B cell (primary cell): ENCODE measurements around the gene S100A3. TPM values are rescaled to one million over a fixed set of nuclear protein-coding genes. Genes with fewer than 3 reads are reported as not detected.

Source experiments
- ATAC-seq: fragments of 200-7000 bp; cut with Tn5 transposase; one replicate; pipeline ENCODE4 v1.10.0; 2021; ENCODE audit warnings: low read depth, mild to moderate bottlenecking, moderate number of reproducible peaks, moderate library complexity
- CTCF ChIA-PET: fragments of 350-600 bp; sonication (Branson Sonifier 250); formaldehyde crosslinking; loops from one replicate; lab custom pipeline; 2021; ENCODE audit warnings: antibody characterized with exemption, inconsistent platforms; lab: Charles Lee
- POLR2A ChIA-PET: fragments of 350-600 bp; sonication (Branson Sonifier 250); formaldehyde crosslinking; loops from one replicate; lab custom pipeline; 2021; ENCODE audit warnings: antibody characterized with exemption; lab: Charles Lee
- DNase-seq: peaks from one replicate; pipeline ENCODE4 v3.0.0; 2013
- H2AFZ ChIP-seq: 2 replicates; pipeline ENCODE4 v1.6.1; 2012; ENCODE audit warnings: mild to moderate bottlenecking, low read depth, low read length; ENCODE audit not compliant: insufficient read depth, poor library complexity, severe bottlenecking
- H3K27ac ChIP-seq, 2 donors: 1 replicate in 1 of 2; 2 replicates in 1 of 2; pipeline ENCODE4 v1.5.1; 2012 to 2013; ENCODE audit warnings: low read length in 2 of 2, mild to moderate bottlenecking in 2 of 2, moderate library complexity in 1 of 2
- H3K27me3 ChIP-seq, 4 experiments: fragments of 200-600 bp in 1 of 4; sonication (generic) in 1 of 4; replicated peaks in 1 of 4; 1 replicate in 2 of 4; 2 replicates in 2 of 4; pipeline versions ENCODE4 v1.6.1 to v1.7.0; 2013 to 2016; ENCODE audit warnings: low read length in 3 of 4, mild to moderate bottlenecking in 2 of 4, mixed read lengths in 1 of 4, moderate library complexity in 1 of 4; ENCODE audit not compliant: insufficient read depth in 4 of 4, control insufficient read depth in 3 of 4; ENCODE audit errors: control extremely low read depth in 1 of 4
- H3K36me3 ChIP-seq, 2 experiments: replicated peaks in 1 of 2; 1 replicate in 1 of 2; 2 replicates in 1 of 2; pipeline versions ENCODE4 v1.6.1 to v1.7.1; 2013; ENCODE audit warnings: low read length in 1 of 2; ENCODE audit not compliant: insufficient read depth in 2 of 2, control insufficient read depth in 1 of 2; ENCODE audit errors: control extremely low read depth in 1 of 2, extremely low read depth in 1 of 2
- H3K4me1 ChIP-seq, 2 donors: fragments of 200-600 bp in 1 of 2; sonication (generic) in 1 of 2; 1 replicate in 1 of 2; 2 replicates in 1 of 2; pipeline versions ENCODE4 v1.5.1 to v1.6.1; 2013 to 2017; ENCODE audit warnings: low read length in 2 of 2; ENCODE audit not compliant: control insufficient read depth in 2 of 2, insufficient read depth in 2 of 2
- H3K4me2 ChIP-seq: replicated peaks from 2 replicates; pipeline ENCODE3; 2012; ENCODE audit warnings: mild to moderate bottlenecking, low read depth, low read length; ENCODE audit not compliant: poor library complexity, severe bottlenecking
- H3K4me3 ChIP-seq, 5 experiments: fragments of 200-600 bp in 1 of 5; sonication (generic) in 1 of 5; 1 replicate in 3 of 5; 2 replicates in 2 of 5; pipeline versions ENCODE4 v1.5.1 to v1.7.0; 2011 to 2016; ENCODE audit warnings: low read length in 4 of 5, mild to moderate bottlenecking in 4 of 5, low read depth in 2 of 5, control low read depth in 1 of 5, moderate library complexity in 1 of 5; ENCODE audit not compliant: insufficient read depth in 1 of 5; ENCODE audit errors: control extremely low read depth in 1 of 5, extremely low read depth in 1 of 5
- H3K79me2 ChIP-seq: fragments of 200-600 bp; sonication (generic); one replicate; pipeline ENCODE4 v1.6.0; 2016; ENCODE audit warnings: low read length; ENCODE audit not compliant: control insufficient read depth, insufficient read depth
- H3K9ac ChIP-seq: fragments of 200-600 bp; sonication (generic); 2 replicates; pipeline ENCODE4 v1.6.1; 2017; ENCODE audit warnings: mild to moderate bottlenecking, low read length, moderate library complexity
- H3K9me3 ChIP-seq, 3 donors: one replicate each; pipeline versions ENCODE4 v1.6.1 to v1.7.1; 2013; ENCODE audit warnings: low read length in 2 of 3; ENCODE audit not compliant: control insufficient read depth in 2 of 3, insufficient read depth in 1 of 3; ENCODE audit errors: control extremely low read depth in 1 of 3
- H4K20me1 ChIP-seq: 2 replicates; pipeline ENCODE4 v1.6.0; 2012; ENCODE audit warnings: mild to moderate bottlenecking, low read length; ENCODE audit not compliant: insufficient read depth, control insufficient read depth, poor library complexity, severe bottlenecking
- H3K27ac Mint-ChIP-seq: one replicate; pipeline ENCODE4 v1.8.0; 2021; ENCODE audit warnings: mixed read lengths
- H3K27me3 Mint-ChIP-seq: one replicate; pipeline ENCODE4 v1.8.0; 2021; ENCODE audit warnings: mixed read lengths
- H3K4me1 Mint-ChIP-seq: one replicate; pipeline ENCODE4 v1.8.0; 2021; ENCODE audit warnings: mixed read lengths
- H3K4me3 Mint-ChIP-seq: one replicate; pipeline ENCODE4 v1.8.0; 2021; ENCODE audit warnings: mixed read lengths
- H3K9me3 Mint-ChIP-seq: one replicate; pipeline ENCODE4 v1.8.0; 2022; ENCODE audit warnings: mixed read lengths; ENCODE audit not compliant: insufficient read depth
- EZH2 ChIP-seq: IDR thresholded peaks from 2 replicates; pipeline ENCODE4 v1.6.1; 2012; ENCODE audit warnings: borderline replicate concordance, low read depth, mild to moderate bottlenecking, moderate library complexity, low read length; ENCODE audit not compliant: insufficient read depth, poor library complexity, severe bottlenecking
- WGBS: methylation state at CpG from one replicate; pipeline ENCODE4 v1.1.5; 2013; ENCODE audit warnings: missing lambda C conversion rate; ENCODE audit not compliant: insufficient coverage; 5-methylcytosine and 5-hydroxymethylcytosine counted together
- intact Hi-C: fragments of 100-400 bp; cut with micrococcal nuclease; formaldehyde crosslinking; loops from one replicate; pipeline ENCODE4 v1.10.0; 2022
- polyA plus RNA-seq: library from polyadenylated mRNA; depleted of rRNA; stranded (reverse); fragments of >200 nt; gene quantifications from 2 replicates; pipeline ENCODE4 v1.2.3, GENCODE V29; 2012
- total RNA-seq, 2 donors: library from RNA; stranded (reverse); fragments of 120-200 nt in 1 of 2; gene quantifications; 1 replicate in 1 of 2; 2 replicates in 1 of 2; pipeline versions ENCODE4 v1.2.3 to v1.2.4, GENCODE V29; 2013 to 2022
- TF ChIP-seq, protein P1 (sequence below): fragments of 200-600 bp; IDR thresholded peaks from one replicate; pipeline ENCODE4 v1.8.0; 2022; ENCODE audit warnings: antibody characterized with exemption, mild to moderate bottlenecking

The S100A3 gene
- total and polyA plus RNA-seq, 2 donors (not counting 1 experiment from before 2014, with no cell fraction given), result not detected

DNA sequence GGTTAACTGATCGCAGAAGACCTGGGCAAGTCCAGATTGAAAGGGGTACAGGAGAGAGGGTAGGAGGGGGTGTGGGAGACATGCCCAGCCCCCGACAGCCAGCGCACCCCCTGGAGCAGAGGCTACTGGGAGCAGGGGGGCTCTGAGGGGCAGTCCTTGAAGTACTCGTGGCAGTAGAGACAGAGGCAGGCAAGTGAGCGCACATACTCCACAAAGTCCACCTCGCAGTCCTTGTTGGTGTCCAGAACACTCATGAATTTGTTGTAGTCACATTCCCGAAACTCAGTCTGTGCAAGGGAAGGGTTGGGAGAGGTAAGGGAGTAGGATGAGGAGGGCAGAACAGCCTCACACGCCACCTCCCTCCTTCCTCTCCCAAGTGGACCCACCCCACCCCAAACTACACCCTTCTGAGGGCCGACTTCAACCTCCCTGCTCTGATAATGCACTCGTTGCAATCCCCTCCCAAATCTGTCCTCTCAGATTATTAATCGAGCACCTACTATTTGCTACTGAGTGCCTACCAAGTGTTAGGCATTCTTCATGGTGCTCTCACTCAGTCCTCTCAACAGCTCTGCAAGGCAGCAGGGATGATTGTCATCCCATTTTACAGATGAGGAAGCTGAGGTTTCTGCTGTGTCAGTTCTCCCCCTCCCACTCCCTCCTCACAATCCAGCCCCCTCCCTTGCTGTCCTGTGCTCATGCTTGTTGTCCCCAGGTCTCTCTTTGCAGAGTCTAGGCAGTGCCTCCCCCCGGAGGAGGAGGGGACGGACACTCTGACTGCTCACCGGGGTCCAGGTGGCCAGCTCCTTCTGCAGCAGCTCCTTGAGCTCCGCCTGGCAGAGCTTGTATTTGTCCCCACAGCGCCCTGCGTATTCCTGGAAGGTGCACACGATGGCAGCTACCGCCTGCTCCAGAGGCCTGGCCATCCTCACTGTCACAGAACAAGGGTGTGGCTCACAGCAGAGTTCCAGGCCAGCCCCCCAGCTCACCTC, 1.2 kb downstream of the S100A3 start:
- Histone ChIP-seq H3K4me3 (no peak overlapping the region), H3K27ac (no peak overlapping the region), H3K9me3 (no peaks in the 10 kb centered on the region), H3K4me1 (peaks cover 22 to 28% of the 10 kb centered on the region in 2 donors), H3K27me3 (peaks cover 0 to 5% (median 0%) of the 10 kb centered on the region in 4 experiments), H3K36me3 (peaks cover 0 to 2% of the 10 kb centered on the region in 2 experiments), H3K4me2 (no peak overlapping the region), H3K79me2 (no peaks in the 10 kb centered on the region), H3K9ac (no peak overlapping the region), H2AFZ (no peak overlapping the region), H4K20me1 (no peaks in the 10 kb centered on the region)
- Mint-ChIP-seq H3K4me1 (peaks cover 32% of the 10 kb centered on the region), H3K9me3 (no peaks in the 10 kb centered on the region), H3K4me3 (no peak overlapping the region), H3K27ac (peak overlapping the region; percentile 37), H3K27me3 (peaks cover 9% of the 10 kb centered on the region)
- ATAC-seq (no peak), DNase-seq (no peak)
- no peak for TF ChIP-seq EZH2
- TF ChIP-seq, protein P1, sequence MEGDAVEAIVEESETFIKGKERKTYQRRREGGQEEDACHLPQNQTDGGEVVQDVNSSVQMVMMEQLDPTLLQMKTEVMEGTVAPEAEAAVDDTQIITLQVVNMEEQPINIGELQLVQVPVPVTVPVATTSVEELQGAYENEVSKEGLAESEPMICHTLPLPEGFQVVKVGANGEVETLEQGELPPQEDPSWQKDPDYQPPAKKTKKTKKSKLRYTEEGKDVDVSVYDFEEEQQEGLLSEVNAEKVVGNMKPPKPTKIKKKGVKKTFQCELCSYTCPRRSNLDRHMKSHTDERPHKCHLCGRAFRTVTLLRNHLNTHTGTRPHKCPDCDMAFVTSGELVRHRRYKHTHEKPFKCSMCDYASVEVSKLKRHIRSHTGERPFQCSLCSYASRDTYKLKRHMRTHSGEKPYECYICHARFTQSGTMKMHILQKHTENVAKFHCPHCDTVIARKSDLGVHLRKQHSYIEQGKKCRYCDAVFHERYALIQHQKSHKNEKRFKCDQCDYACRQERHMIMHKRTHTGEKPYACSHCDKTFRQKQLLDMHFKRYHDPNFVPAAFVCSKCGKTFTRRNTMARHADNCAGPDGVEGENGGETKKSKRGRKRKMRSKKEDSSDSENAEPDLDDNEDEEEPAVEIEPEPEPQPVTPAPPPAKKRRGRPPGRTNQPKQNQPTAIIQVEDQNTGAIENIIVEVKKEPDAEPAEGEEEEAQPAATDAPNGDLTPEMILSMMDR, result no peak
- POLR2A ChIA-PET, result no interaction called here
- intact Hi-C loops, result no loop called here
- 86% methylated on average over 16 of the region's 19 CpGs for WGBS
- CTCF ChIA-PET, result interaction anchor here (7.5 kb wide), 1 partner anchor 14 kb away, joined by 59 read pairs; the partner anchor contains the start of gene S100A6
